Body of pancreas (tissue), 4 donors: Measurements from ENCODE around the gene LAD1. TPM values are rescaled to one million over a fixed set of nuclear protein-coding genes. Genes with fewer than 3 reads are reported as not detected.

Experiments
- ATAC-seq: fragments of 150-250 bp; one replicate; pipeline ENCODE4 v1.9.1; 2016
- DNase-seq, 4 donors: peaks; one replicate each; pipeline ENCODE4 v3.0.0-alpha.2; 2019
- H3K27ac ChIP-seq, 4 donors: fragments of 200-600 bp; sonication (generic); 1 replicate in 3 of 4; 2 replicates in 1 of 4; pipeline versions ENCODE4 v1.5.1 to v1.6.1; 2016 to 2019; ENCODE audit warnings: mild to moderate bottlenecking in 1 of 4, mixed read lengths in 1 of 4, moderate library complexity in 1 of 4
- H3K27me3 ChIP-seq, 2 donors: fragments of 200-600 bp; sonication (generic); one replicate each; pipeline ENCODE4 v1.6.0; 2016; ENCODE audit warnings: mild to moderate bottlenecking in 1 of 2
- H3K36me3 ChIP-seq, 2 donors: fragments of 200-600 bp; sonication (generic); replicated peaks in 1 of 2; 2 replicates each; pipeline ENCODE4 v1.5.1; 2016; ENCODE audit warnings: low read depth in 2 of 2; ENCODE audit not compliant: insufficient read depth in 1 of 2
- H3K4me1 ChIP-seq: fragments of 200-600 bp; sonication (generic); one replicate; pipeline ENCODE4 v1.6.0; 2016
- H3K4me3 ChIP-seq, 2 donors: fragments of 200-600 bp; sonication (generic); 1 replicate in 1 of 2; 2 replicates in 1 of 2; pipeline ENCODE4 v1.5.1; 2016 to 2019
- H3K9me3 ChIP-seq, 3 donors: fragments of 200-600 bp; sonication (generic); 1 replicate in 2 of 3; 2 replicates in 1 of 3; pipeline ENCODE4 v1.5.1; 2016
- POLR2A ChIP-seq, 3 donors: fragments of 450-650 bp; IDR thresholded peaks; one replicate each; pipeline ENCODE4 v1.6.1; 2016; ENCODE audit warnings: antibody characterized with exemption in 3 of 3, mild to moderate bottlenecking in 2 of 3
- WGBS, 2 donors: methylation state at CpG; one replicate each; pipeline ENCODE4 v1.1.5; 2017; 5-methylcytosine and 5-hydroxymethylcytosine counted together
- intact Hi-C: fragments of 100-400 bp; cut with DNase I; formaldehyde crosslinking; loops from one replicate; pipeline ENCODE4 v1.15.1; 2023
- total RNA-seq, 2 donors: library from RNA; depleted of rRNA; stranded (reverse); fragments of >200 nt; gene quantifications; one replicate each; pipeline ENCODE4 v1.1.0, GENCODE V29; 2016
- TF ChIP-seq, protein P1 (sequence below), 7 experiments: fragments of 450-650 bp in 4 of 7; fragments of 200-600 bp in 3 of 7; sonication (generic) in 3 of 7; IDR thresholded peaks; one replicate each; pipeline ENCODE4 v1.5.1; 2016 to 2019; ENCODE audit warnings: antibody characterized with exemption in 7 of 7

LAD1 gene
- total RNA-seq, 2 donors from 2014 or later = 46.1 to 54.7 TPM

GRCh38 chr1:201376107-201376463 lies 23.0 kb downstream of the LAD1 start:
- Histone ChIP-seq H3K27me3 (no peaks in the 10 kb centered on the region), H3K4me1 (peaks cover 17% of the 10 kb centered on the region), H3K4me3 (no peak overlapping the region), H3K27ac (no peak overlapping the region), H3K9me3 (no peaks in the 10 kb centered on the region), H3K36me3 (no peaks in the 10 kb centered on the region)
- WGBS, 2 donors = 14 to 23% methylated on average over 4 of the region's 4 CpGs
- intact Hi-C loops = loop anchor here (5.0 kb wide), 1 partner anchor 36 kb away; no protein-coding TSS in a partner anchor
- DNase-seq (no peak), ATAC-seq (no peak)
- no peak for TF ChIP-seq POLR2A (IDR thresholded peaks at IDR 0.05)
- TF ChIP-seq, protein P1, sequence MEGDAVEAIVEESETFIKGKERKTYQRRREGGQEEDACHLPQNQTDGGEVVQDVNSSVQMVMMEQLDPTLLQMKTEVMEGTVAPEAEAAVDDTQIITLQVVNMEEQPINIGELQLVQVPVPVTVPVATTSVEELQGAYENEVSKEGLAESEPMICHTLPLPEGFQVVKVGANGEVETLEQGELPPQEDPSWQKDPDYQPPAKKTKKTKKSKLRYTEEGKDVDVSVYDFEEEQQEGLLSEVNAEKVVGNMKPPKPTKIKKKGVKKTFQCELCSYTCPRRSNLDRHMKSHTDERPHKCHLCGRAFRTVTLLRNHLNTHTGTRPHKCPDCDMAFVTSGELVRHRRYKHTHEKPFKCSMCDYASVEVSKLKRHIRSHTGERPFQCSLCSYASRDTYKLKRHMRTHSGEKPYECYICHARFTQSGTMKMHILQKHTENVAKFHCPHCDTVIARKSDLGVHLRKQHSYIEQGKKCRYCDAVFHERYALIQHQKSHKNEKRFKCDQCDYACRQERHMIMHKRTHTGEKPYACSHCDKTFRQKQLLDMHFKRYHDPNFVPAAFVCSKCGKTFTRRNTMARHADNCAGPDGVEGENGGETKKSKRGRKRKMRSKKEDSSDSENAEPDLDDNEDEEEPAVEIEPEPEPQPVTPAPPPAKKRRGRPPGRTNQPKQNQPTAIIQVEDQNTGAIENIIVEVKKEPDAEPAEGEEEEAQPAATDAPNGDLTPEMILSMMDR (IDR thresholded peaks at IDR 0.05) = no peak

DNA sequence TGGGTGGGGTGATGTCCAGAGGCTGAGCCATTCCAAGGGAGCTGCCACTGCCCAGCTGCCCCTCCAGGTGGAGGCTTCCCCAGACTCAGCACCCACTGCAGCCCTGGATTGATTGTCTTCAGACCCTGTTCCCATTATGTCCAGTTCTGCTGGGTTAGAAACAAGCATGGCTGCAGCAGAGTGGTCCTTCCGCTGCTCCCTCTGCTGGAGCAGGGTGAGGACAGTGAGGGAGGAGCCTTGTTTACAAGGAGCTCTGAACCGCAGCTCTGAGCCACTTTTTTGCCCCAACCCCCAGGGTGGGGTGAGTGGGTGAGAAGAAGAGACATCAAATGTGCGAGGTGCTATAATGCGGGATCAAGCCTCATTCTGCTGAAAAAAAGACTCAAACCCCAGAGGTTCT lies 24.0 kb downstream of the LAD1 start:
- H3K27me3 ChIP-seq = no peaks in the 10 kb centered on the region
- H3K36me3 ChIP-seq = no peaks in the 10 kb centered on the region
- no peak for DNase-seq
- H3K9me3 ChIP-seq = no peaks in the 10 kb centered on the region
- TF ChIP-seq, protein P1 (IDR thresholded peaks at IDR 0.05) = no peak
- TF ChIP-seq POLR2A (IDR thresholded peaks at IDR 0.05) = no peak
- 51 to 57% methylated on average over 3 to 4 of the region's 4 CpGs for WGBS, 2 donors
- no peak overlapping the region for H3K27ac ChIP-seq
- no peak for ATAC-seq
- intact Hi-C loops = loop anchor here (5.0 kb wide), 1 partner anchor 37 kb away; no protein-coding TSS in a partner anchor
- peaks cover 13% of the 10 kb centered on the region for H3K4me1 ChIP-seq
- H3K4me3 ChIP-seq = no peak overlapping the region

DNA sequence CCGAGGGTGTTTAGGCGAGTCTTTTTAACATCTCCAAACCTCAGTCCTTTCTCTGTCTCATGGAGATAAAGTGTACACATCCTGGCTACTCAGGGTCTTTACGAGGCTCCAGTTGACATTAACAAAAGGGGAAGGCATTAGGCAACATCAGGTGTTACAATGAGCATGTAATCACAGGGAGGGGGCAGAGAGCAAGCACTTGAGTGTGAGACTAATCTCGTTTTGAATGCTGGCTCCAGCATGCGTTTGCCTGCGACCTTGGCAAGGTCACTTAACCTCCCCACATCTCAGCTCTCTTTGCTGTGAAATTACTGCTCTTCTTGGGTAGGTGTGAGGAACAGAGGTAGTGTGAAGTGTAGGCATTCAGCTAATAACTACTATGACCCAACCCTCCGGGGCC lies 24.8 kb downstream of the LAD1 start:
- ATAC-seq (no peak), DNase-seq (no peak)
- Histone ChIP-seq H3K36me3 (no peaks in the 10 kb centered on the region), H3K9me3 (no peaks in the 10 kb centered on the region), H3K4me3 (no peak overlapping the region), H3K27ac (no peak overlapping the region), H3K27me3 (no peaks in the 10 kb centered on the region), H3K4me1 (peaks cover 8% of the 10 kb centered on the region)
- TF ChIP-seq, protein P1 (IDR thresholded peaks at IDR 0.05) = no peak
- TF ChIP-seq POLR2A (IDR thresholded peaks at IDR 0.05) = no peak
- intact Hi-C loops = no loop called here
- 21% methylated on average over 7 of the region's 7 CpGs for WGBS, 2 donors

GRCh38 chr1:201371792-201372191 lies 27.3 kb downstream of the LAD1 start:
- WGBS, 2 donors = 52 to 62% methylated on average over 6 of the region's 6 CpGs
- no peaks in the 10 kb centered on the region for H3K36me3 ChIP-seq
- no peak overlapping the region for H3K27ac ChIP-seq
- intact Hi-C loops = no loop called here
- DNase-seq (no peak), ATAC-seq (no peak)
- H3K4me3 ChIP-seq = no peak overlapping the region
- H3K27me3 ChIP-seq = no peaks in the 10 kb centered on the region
- H3K9me3 ChIP-seq = no peaks in the 10 kb centered on the region
- TF ChIP-seq, protein P1 (IDR thresholded peaks at IDR 0.05) = no peak
- no peak for TF ChIP-seq POLR2A (IDR thresholded peaks at IDR 0.05)
- H3K4me1 ChIP-seq = peaks cover 8% of the 10 kb centered on the region

DNA sequence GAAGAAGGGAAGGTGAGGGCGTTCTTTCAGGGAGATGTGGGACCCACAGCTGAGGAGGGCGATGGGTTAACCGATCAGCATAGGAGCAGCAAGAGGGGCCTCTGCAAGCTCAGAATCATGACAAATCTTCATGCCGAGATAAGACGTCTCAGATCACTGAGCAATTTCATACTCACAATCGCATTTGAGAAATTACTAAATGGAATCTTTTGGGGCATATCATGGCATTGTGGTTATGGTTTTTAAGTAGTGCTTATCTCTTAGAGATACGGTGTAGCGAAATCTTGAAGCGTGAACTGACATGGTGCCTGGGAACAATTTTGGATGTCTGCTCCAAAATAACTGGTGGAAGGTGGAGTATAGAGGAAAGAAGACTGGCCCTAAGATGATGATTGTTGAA lies 27.8 kb downstream of the LAD1 start:
- H3K9me3 ChIP-seq = no peaks in the 10 kb centered on the region
- 52 to 57% methylated on average over 9 of the region's 9 CpGs for WGBS, 2 donors
- ATAC-seq (no peak), DNase-seq (no peak)
- intact Hi-C loops = no loop called here
- TF ChIP-seq, protein P1 (IDR thresholded peaks at IDR 0.05) = no peak
- no peak for TF ChIP-seq POLR2A (IDR thresholded peaks at IDR 0.05)
- no peaks in the 10 kb centered on the region for H3K36me3 ChIP-seq
- H3K27ac ChIP-seq = no peak overlapping the region
- H3K27me3 ChIP-seq = no peaks in the 10 kb centered on the region
- no peak overlapping the region for H3K4me3 ChIP-seq
- peaks cover 8% of the 10 kb centered on the region for H3K4me1 ChIP-seq
